Stimulated activated CD8-positive, alpha-beta memory T cell treated with anti-CD3 and anti-CD28 coated beads, Interleukin-15, amount 100 ng/mL, for 24 hours (primary cell): ENCODE results near the gene CD7.

ENCODE experiments used
- DNase-seq: peaks from one replicate; pipeline ENCODE4 v3.0.0-alpha.2; 2020; ENCODE audit warnings: low read depth

CD7 gene

DNA sequence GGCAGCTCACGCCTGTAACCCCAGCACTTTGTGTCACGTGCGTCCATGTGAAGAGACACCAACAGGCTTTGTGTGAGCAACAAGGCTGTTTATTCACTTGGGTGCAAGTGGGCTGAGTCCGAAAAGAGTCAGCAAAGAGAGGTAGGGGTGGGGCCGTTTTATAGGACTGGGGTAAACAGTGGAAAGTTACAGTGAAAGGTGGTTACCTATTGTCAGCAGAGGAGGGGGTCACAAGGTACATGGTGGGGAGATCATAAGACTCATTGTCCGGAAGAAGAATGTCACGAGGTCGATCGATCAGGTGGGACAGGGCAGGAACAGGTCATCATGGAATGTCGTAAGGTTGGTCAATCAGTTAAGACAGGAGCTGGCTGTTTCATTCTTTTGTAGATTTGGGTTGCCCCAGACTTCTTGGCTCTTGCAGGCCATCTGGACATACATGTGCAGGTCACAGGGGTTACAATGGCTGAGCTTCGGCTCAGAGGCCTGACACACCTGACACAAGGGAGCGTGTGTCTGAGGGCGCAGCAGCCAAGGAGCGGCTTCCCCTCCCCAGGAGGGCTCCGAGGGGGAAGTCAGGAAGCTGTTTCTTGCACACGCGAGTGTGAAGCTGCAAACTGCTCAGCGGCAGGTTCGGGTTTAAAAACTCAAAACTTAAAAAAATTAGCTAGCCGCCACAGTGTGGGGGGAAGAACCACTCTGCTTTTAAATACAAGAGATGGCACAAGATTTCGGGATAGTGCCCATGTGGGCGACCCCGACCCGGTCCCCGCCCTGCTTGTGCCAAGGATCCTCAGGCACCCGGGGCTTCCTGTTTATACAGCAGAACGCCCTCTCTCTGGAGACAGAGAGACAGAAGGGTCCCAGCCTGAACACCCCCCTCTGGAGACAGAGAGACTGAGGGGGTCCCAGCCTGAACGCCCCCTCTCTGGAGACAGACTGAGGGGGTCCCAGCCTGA lies 29.2 kb upstream of the CD7 start:
- DNase-seq = no peak

DNA sequence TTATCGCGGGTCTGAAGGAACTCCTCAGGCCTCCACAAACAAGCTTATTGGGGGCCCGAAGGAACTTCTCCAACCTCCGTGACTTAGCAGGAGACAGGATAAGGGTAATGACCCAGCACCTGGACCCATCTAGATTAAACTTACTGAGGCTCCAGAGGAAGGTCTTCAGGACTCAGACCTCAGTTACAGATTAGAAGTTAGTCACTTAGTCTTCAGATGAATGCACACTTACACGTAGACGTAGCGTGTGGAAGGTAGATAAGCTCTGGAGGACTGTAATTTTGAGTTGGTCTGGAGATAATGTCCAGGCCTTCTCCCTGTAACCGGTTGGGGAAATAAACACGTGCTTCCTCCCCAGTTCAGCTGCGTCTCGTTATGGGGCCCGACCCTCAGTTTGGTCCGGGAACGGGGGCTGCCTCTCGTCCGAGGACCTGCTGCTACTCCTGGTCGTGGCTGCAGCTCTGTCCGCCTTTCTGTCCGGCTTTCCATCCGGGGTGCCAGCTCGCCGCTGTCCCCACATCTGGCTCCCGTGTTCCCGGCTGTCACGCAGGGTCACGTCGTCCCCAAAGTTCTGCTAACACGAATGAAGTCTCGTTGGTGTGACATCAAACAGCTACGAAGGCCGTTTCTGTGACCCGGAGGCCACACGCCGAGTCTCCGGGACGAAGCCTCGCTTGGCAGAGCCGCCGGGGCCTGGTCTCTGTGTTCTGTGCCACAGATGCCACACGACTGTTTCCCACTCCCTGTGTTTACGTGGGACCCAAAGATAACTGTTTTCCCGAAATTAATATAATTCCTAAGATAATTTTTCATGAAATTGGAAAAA lies 28.0 kb upstream of the CD7 start:
- no peak for DNase-seq

DNA sequence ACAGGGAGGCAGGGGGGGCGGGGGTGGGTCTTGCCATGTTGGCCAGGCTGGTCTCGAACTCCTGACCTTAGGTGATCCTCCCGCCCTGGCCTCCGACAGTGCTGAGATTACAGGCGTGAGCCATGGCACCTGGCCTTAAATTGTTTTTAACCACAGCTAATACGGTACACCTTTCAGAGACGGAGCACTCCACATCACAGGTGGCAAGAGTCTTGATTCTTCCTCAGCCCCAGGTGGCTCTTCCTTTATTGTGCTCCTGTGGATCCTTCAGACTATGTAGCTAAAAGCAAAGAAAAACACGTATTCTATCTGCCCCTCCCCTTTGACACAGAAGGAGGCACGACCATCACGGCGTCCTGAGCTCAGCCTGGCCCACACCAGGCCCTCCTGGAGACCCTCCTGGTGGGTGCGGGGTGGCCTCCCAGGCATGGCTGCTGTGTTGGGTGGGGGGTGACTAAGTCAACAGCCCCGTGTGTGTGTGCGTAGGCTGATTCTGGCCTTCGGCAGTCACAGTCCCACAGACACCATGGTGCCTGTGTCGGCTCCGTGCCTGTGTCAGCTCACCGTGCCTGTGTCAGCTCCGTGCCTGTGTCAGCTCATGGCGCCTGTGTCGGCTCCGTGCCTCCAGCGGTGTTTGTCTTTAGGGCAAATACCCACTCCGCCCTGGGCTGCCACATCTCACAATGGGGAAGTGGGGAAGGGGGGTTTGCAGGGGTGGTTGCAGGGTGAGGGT lies 26.9 kb upstream of the CD7 start:
- no peak for DNase-seq

DNA sequence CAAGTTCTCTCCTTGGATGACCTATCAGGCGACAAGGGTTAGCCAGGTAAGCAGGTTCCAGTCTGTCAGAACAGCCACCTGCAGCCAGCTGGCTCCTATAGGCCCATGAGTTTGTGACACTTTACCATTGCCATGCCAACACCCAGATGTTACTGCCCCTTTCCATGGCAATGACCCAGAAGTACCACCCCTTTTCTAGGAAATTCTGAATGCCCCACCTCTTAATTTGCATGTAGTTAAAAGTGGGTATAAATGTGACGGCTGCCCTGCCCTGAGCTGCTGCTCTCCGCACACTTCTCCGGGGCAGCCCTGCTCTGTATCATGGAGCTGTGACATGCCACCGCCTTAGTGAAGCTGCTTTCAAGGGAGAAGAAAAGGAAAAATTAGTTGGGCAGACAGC lies 26.2 kb upstream of the CD7 start:
- no peak for DNase-seq

DNA sequence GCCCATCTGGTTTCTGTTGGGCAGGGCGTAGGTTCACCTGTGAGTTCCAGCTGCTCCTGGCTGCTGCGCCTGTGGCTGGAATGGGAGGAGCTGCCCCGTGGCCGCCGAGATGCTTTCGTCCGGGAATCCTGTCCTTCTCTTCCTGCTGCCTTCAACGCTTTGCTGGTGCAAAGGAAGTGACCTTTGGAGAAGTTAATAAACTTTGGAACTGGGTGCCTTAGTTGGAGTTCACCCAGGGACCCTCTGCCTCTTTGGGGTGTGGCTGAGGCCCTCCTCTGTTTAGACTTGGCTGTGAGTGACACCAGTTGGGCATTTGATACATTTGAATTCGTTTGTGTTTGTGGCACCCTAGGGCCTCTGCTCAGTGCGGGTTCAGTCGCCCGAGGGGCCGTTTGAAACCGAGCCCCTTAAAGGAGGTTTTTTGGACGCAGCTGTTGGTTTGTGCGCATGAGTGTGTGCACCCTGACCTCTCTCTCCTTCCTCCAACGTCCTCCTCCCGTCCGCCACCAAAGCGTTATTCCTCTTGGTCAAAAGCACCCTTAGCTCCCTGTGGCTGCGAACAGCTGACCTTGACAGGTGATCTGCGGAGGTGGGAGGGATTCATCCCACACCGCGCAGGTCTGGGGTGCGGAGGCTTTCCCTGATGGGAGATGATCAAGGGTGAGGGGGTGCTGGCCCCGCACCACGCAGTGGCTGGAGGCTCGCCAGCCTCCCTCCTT lies 25.1 kb upstream of the CD7 start:
- no peak for DNase-seq

DNA sequence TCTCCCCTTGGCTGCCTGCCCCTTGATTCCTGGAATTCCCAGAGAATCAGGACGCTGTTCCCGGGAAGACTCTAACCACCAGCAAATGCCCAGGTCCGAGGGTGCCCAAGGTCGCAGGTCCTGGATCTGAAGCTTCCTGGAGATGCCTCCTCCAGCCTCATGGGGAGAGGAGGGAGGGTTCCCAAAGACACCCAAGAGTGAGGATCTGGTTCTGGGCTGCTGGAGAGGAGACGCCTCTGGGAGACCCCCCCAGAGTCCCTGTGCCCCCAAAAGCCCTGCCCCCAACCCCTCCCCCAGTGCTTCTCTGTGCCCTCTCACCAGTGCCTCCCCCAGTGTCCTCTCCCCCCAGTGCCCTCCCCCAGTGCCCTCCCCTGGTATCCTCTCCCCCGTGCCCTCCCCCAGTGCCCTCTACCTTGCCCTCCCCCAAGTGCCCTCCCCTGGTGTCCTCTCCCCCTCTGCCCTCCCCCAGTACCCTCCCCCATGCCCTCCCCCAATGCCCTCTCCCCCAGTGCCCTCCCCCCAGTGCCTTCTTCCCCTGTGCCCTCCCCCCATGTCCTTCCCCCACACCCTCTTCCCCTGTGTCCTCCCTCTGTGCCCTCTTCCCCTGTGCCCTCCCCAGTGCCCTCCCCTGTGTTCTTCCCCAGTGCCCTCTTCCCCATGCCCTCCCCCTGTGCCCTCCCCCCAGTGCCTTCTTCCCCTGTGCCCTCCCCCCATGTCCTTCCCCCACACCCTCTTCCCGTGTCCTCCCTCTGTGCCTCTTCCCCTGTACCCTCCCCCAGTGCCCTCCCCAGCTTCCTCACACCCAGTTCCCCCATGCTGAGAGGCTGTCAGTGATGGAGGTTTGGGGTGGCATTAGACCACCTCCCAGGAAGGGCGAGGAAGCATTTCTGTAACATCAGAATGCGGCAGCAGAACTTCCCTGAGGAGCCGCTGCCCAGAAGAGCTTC lies 22.5 kb upstream of the CD7 start:
- no peak for DNase-seq

DNA sequence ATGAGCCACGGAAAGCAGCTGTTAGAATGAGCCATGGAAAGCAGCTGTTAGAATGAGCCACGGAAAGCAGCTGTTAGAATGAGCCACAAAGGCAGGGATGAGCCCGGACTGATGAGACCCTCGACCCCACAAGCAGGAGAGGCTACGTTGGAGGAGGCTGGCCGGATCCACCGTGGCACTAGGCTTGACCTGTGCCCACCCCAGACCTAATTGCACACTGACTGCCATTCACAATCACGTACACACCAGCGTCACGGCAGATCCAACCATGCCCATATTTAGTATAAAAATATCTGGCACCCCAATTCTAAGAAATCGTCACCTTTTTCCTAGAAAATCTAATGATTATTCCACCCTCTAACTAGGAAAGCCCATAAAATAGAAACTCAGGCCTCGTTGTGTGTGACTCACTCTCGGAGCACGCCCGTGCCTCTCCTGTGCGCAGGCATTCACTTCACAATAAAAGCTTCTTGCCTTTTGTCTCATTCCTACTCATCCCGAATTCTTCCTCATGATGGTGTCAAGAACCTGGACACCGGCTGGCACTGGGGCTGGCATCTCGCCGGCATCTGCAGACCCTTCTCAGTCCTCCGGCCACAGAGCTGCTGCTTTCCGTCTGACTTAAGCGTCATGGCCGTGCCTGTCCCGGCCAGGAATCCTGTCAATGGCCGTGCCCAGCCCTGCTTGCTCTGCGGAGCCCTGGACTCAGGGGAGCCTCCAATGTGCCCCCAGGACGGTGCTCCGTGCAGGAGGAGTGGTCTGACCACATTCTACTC lies 21.6 kb upstream of the CD7 start:
- no peak for DNase-seq

DNA sequence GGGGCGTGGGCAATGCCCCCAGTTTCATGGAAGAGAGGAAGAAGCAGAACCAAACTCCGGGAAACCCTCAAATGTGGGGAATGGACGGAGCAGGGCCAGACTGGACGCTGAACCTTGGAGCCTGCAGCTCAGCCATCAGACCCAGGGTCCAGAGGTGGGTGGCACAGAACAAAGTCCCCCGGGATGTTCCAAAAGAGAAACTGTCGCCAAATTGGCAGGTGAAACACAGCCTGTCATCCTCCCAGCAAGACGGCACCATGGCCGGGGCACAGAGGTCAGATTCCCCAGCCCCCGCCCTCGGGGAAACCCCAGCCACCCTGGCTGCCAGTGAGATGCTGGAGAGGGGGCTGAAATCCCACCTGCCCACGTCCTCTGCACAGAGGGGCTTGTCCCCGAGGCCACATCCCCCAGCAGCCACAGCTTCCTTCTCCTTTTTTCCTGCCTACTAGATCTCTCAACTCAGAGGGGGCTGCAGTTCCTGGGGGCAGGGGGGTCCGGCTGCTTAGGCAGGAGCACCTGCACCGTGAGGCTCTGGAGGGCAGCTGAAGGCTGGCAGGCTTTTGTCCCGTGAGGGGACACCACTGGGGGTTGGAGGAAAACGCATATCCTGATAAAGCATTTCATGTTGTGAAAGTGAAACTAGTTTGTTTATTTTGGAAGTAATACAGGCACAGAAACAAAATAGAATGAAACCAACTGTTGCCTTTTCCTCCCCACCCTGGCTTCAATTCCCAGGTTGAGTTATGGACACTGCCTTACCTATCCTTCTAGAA lies 17.4 kb upstream of the CD7 start:
- no peak for DNase-seq

DNA sequence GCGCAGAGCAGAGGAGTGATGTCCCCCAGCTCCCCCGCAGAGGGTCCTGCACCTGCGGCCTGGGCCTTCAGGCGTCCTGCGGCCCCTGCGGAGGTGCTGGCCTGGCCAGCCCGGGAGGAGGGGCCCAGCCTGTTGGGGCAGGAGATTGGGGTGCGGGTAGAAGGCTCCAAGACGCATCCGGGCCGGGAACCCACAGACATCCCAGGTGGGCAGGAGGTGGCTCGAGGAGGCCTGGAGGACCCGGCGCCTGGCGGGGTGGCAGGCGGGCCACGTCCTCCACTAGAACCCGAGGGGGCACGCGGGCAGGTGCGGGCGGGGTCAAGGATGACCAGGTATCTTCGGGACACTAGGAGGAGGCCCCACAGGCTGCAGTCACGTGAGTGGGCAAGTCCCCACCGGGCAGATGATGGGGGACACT lies 16.8 kb upstream of the CD7 start:
- no peak for DNase-seq

DNA sequence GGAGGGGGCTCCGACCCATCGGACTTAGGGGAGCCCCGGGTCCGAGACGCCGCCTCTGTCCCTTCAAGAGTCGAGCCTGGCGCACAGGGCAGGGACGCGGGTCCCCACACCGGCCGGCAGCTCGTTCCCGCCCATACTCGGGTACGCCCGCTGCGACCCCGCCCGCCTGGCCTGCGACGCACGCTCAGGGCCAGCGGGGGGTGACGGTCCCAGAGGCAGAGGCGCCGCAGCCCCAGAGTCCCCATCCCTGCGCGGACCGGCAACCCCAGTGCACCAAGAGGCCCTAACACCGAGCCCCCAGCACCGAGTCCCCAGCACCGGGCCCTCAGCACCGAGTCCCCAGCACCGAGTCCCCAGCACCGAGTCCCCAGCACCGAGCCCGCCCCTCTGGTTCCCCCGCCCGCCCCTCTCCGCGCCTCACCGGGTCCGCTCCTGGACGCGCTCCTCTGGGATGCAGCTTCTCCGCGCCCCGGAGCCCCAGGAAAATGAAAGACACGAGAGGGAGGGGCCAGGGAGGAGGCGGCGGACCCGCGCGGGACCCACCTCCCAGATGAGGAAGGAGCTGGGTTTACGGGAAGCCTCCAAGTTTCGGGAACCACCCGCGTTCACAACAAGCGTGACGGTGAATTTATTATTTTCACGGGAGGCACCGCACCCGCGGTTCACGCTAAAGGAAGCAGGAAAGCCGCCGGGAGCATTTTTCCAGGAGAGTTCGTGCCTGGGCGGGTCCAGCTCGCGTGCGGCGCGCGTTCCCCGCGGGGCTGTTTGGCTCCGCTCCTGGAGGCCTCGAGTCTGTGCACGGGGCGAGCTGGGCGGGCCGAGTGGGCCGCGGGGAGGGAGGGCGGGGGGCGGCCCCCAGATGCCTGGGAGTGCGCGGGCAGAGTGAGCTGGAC lies 16.1 kb upstream of the CD7 start, which contains the start of gene SECTM1:
Gene SECTM1, minus strand, starts transcription at position 488 of the 893 bp plus-strand sequence. CDS start 6,526 bp downstream, outside the sequence.
- DNase-seq = no peak

DNA sequence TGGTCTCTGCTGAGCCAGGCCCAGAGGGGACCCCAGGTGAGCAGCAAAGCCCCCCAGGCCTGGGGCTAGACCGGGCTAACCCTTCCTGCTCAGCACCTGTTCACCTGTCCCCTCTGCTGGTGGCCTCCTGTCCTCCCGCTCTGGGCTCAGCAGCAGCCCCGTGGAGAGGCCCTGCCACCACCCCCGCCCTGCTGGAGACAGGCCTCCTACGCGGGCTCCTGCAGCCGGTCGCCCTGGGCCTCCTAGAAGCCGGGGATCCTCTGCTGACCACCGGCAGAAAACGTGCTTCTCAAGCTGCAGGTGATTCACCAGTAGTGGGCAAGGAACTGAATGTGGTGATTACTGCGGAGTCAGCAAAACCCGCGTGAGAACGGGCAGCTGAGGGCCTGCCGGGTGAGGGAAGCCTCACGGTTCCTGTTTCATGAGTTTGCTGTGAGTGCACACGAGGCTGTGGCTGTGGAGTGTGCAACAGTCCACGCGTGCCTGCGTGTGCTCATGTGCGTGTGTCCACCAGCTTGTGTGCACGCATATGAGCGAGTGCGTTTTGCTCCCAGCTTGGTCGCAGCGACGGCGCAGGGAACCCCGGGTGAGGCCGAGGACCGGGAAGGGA lies 15.4 kb upstream of the CD7 start:
- no peak for DNase-seq

DNA sequence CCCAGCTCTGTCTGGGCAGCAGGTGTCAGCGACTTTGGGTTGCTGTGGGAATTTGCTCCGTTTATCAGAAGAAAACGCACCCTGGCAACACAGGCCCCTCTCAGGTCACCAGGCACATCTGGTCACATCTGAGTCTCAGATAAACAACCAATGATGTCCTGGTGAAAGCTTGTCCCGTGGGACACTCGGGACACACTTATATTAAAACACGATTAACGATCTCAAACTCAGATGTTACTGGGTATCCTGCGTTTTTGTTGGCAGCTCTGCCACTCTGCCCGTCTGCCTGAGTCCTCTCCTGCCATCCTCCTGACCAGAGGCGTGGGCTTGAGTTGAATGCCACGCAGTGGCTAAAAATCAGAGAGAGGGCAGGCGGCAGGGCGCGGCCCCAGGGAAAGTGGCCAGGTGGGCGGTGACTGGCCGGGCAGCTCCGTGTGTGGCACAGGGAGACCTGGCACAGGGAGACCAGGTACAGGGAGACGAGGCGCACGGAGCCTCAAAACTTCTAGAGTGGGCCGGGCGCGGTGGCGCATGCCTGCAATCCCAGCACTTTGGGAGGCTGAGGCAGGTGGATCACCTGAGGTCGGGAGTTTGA lies 14.0 kb upstream of the CD7 start:
- DNase-seq = no peak

DNA sequence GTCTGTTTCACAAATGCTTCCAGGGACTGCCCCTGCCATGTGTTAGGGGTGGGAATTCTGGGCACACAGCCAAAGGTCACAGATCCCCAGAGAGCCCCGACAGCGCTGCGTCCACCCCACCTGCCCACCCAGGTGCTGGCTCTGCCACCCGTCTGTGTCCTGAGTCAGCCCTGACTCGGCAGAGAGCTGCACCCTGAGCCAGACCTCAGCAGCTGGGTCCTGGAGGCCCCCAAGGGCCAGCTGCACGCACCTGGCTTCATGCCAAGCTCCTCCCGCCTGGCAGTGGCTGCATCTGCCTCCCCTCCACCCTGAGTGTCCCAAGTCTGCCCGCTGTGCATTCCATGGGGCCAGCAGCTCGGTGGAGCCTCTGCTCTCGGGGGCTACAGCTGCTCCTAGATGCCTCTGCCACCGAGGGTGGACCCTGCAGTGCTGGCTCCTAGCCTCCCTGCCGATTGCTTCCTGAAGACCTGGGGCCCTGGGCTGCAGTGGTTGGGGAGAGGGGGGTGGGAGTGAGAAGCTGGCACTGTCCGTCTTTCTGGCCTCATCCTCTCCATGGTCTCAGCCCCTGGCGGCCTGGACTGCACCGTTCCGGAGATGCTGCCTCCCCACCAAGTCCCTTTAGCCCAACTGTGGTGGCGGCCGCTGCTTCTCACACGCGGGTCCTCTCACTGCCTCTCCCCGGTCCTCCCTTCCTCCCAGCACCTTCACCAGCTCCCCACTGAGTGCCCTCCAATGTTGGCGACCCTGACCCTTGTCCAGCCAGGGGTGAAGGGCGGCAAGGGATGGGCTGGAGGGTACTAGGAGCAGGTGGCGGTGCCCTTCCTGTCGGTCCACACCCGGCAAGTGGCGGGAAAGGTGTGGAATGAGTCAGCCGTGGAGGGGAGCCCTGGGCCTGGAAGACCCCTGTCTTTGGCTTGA lies 13.2 kb upstream of the CD7 start:
- DNase-seq = no peak

DNA sequence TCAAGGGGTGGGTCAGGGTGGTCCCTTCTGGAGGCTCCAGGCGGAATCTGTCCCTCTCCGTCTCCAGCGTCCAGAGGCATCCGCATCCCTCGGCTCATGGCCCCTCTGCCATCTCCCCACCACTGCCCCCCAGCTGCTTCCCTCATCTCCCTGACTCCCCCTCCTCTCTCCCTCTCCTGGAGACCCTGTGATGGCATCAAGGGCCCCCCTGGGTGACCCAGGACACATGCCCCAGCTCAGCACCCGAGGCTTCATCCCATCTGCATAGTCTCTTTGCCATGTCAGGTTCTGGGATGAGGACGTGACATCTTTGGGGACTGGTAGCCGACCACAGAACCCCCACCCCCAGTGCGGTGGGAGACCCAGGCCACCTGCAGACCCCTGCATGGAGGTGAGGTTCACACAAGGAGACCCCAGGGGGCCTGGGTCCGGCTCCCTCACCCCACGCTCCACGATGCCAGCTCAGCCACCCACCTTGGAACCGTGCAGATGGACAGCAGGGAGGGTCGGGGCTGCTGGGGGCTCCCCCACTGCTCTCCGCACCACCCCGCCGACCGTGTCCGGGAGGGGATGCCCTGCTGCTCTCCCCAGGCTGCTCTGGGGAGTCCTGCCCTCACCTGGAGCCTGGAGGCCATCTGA lies 12.4 kb upstream of the CD7 start:
- no peak for DNase-seq

DNA sequence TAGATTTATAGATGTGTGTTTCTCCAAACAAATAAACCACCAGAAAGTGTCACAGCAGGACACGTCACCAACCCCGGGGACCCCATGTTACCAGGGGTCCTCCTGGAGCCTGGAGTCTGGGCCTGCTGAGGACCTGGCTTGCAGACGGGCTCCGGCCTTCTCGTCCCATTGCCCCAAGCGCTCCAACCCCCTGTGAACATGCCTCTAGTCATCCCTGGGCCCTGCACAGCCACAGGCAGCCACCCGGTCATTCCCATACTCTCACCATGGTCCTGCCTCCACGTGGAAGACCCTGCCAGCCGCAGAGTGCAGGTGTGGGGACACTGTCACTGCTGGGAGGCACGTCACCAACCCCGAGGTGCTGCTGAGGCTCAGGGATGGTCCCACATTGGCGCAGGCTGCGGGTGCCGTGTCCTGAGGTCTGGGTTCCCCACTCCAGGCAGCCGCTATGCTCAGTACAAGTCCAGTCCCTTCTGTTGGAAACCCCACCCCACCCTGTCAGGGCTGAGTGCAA lies 11.6 kb upstream of the CD7 start:
- no peak for DNase-seq
